HepG2 (cell line): Measurements from ENCODE around the gene KAZN. TPM values are rescaled to one million over a fixed set of nuclear protein-coding genes. Genes with fewer than 3 reads are reported as not detected.

Experiments used
- AFF4 ChIP-seq: sonication (generic); formaldehyde crosslinking; IDR thresholded peaks from 2 replicates; pipeline ENCODE4 v1.4.0; 2020; ENCODE audit warnings: missing genetic modification reagents
- DPF2 ChIP-seq: sonication (generic); formaldehyde crosslinking; IDR thresholded peaks from 2 replicates; pipeline ENCODE4 v1.4.0; 2020; ENCODE audit warnings: mild to moderate bottlenecking, low read depth, missing genetic modification reagents, borderline replicate concordance
- ELF1 ChIP-seq: sonication (generic); formaldehyde crosslinking; IDR thresholded peaks from 2 replicates; pipeline ENCODE4 v1.4.0; 2020; ENCODE audit warnings: missing genetic modification reagents
- FLYWCH1 ChIP-seq: sonication (generic); formaldehyde crosslinking; IDR thresholded peaks from 2 replicates; pipeline ENCODE4 v1.8.1; 2023; ENCODE audit warnings: mild to moderate bottlenecking, missing genetic modification reagents
- IKZF1 ChIP-seq: fragments of 450-650 bp; IDR thresholded peaks from 2 replicates; pipeline ENCODE4 v1.7.1; 2016
- IKZF4 ChIP-seq: sonication (generic); formaldehyde crosslinking; IDR thresholded peaks from 2 replicates; pipeline ENCODE4 v1.5.1; 2020; ENCODE audit warnings: borderline replicate concordance, mild to moderate bottlenecking, low read depth, missing genetic modification reagents; ENCODE audit errors: not compliant biosample characterization
- IRF2 ChIP-seq: IDR thresholded peaks from 2 replicates; pipeline ENCODE4 v1.6.1; 2018; ENCODE audit warnings: missing genetic modification reagents, missing compliant biosample characterization
- KDM2A ChIP-seq: sonication (generic); formaldehyde crosslinking; IDR thresholded peaks from 2 replicates; pipeline ENCODE4 v1.4.0; 2020; ENCODE audit warnings: low read depth, missing genetic modification reagents, borderline replicate concordance
- MBNL3 ChIP-seq: fragments of 250-450 bp; sonication (Bioruptor Pico); conservative IDR thresholded peaks from 2 replicates; pipeline ENCODE4 v1.8.0; 2022; ENCODE audit warnings: mild to moderate bottlenecking, inconsistent platforms
- PAXIP1 ChIP-seq: sonication (generic); formaldehyde crosslinking; conservative IDR thresholded peaks from 2 replicates; pipeline ENCODE4 v1.4.0; 2020; ENCODE audit warnings: mild to moderate bottlenecking, missing genetic modification reagents, moderate library complexity
- PHF5A ChIP-seq: IDR thresholded peaks from one replicate; pipeline ENCODE4 v1.6.1; 2018; ENCODE audit warnings: low read depth, missing genetic modification reagents; ENCODE audit not compliant: unreplicated experiment
- SMAD1 ChIP-seq: sonication (generic); formaldehyde crosslinking; IDR thresholded peaks from 2 replicates; pipeline ENCODE4 v1.4.0; 2020; ENCODE audit warnings: missing genetic modification reagents, low read depth, mild to moderate bottlenecking, borderline replicate concordance
- TGIF2 ChIP-seq: IDR thresholded peaks from 2 replicates; pipeline ENCODE4 v1.6.1; 2016; ENCODE audit warnings: control low read depth, missing compliant biosample characterization
- ZBTB42 ChIP-seq: sonication (generic); formaldehyde crosslinking; IDR thresholded peaks from 2 replicates; pipeline ENCODE4 v1.5.0; 2020; ENCODE audit warnings: mild to moderate bottlenecking, missing genetic modification reagents
- ZFYVE20 ChIP-seq: sonication (generic); formaldehyde crosslinking; IDR thresholded peaks from 2 replicates; pipeline ENCODE4 v1.8.0; 2023; ENCODE audit warnings: low read depth, mild to moderate bottlenecking, moderate library complexity, missing genetic modification reagents, borderline replicate concordance
- ZMYM3 ChIP-seq: sonication (generic); formaldehyde crosslinking; IDR thresholded peaks from 2 replicates; pipeline ENCODE4 v1.5.1; 2020; ENCODE audit warnings: mild to moderate bottlenecking, missing genetic modification reagents
- ZNF337 ChIP-seq: sonication (generic); formaldehyde crosslinking; IDR thresholded peaks from 2 replicates; pipeline ENCODE4 v1.5.1; 2020; ENCODE audit warnings: missing genetic modification reagents, low read depth, mild to moderate bottlenecking, borderline replicate concordance
- ZNF350 ChIP-seq: sonication (generic); formaldehyde crosslinking; IDR thresholded peaks from 2 replicates; pipeline ENCODE4 v1.4.0; 2020; ENCODE audit warnings: mild to moderate bottlenecking, low read depth, missing genetic modification reagents, borderline replicate concordance
- ZNF761 ChIP-seq: sonication (generic); formaldehyde crosslinking; conservative IDR thresholded peaks from 2 replicates; pipeline ENCODE4 v1.4.0; 2020; ENCODE audit warnings: mild to moderate bottlenecking, missing genetic modification reagents
- ZNF768 ChIP-seq: sonication (generic); formaldehyde crosslinking; IDR thresholded peaks from 2 replicates; pipeline ENCODE4 v1.4.0; 2020; ENCODE audit warnings: missing genetic modification reagents
- ZNF780A ChIP-seq: sonication (generic); formaldehyde crosslinking; IDR thresholded peaks from 2 replicates; pipeline ENCODE4 v1.8.0; 2022; ENCODE audit warnings: mild to moderate bottlenecking, missing genetic modification reagents, moderate library complexity
- ZNF788 ChIP-seq: sonication (generic); formaldehyde crosslinking; IDR thresholded peaks from 2 replicates; pipeline ENCODE4 v1.5.0; 2020; ENCODE audit warnings: mild to moderate bottlenecking, missing genetic modification reagents, borderline replicate concordance
- polyA plus RNA-seq, 8 experiments: library from polyadenylated mRNA; depleted of rRNA in 3 of 8; stranded (reverse) in 7 of 8; unstranded in 1 of 8; fragments of >200 nt; fragmentation: Illumina TruSeq in 4 of 8; extraction: Trizol in 4 of 8; gene quantifications; 2 replicates each; pipeline versions ENCODE4 v1.2.1 to v1.2.3, GENCODE V29; 2011 to 2016; ENCODE audit warnings: low read depth in 4 of 8, missing spikeins in 1 of 8, mixed read lengths in 1 of 8; ENCODE audit not compliant: insufficient read depth in 1 of 8
- total RNA-seq, 5 experiments: library from RNA; depleted of rRNA; stranded (reverse); fragments of >200 nt; fragmentation: Illumina TruSeq; extraction: Trizol; gene quantifications; 2 replicates each; pipeline ENCODE4 v1.2.3, GENCODE V29; 2016; ENCODE audit warnings: low read depth in 1 of 5
- TF ChIP-seq, protein P1 (sequence below): IDR thresholded peaks from 2 replicates; pipeline ENCODE4 v1.6.1; 2016; ENCODE audit warnings: low read depth, borderline replicate concordance

The KAZN gene
- total and polyA plus RNA-seq, 2 of the 13 experiments (the other 11 are each of a cell fraction or from before 2014, with no cell fraction given): 10.4 to 13.5 TPM

DNA sequence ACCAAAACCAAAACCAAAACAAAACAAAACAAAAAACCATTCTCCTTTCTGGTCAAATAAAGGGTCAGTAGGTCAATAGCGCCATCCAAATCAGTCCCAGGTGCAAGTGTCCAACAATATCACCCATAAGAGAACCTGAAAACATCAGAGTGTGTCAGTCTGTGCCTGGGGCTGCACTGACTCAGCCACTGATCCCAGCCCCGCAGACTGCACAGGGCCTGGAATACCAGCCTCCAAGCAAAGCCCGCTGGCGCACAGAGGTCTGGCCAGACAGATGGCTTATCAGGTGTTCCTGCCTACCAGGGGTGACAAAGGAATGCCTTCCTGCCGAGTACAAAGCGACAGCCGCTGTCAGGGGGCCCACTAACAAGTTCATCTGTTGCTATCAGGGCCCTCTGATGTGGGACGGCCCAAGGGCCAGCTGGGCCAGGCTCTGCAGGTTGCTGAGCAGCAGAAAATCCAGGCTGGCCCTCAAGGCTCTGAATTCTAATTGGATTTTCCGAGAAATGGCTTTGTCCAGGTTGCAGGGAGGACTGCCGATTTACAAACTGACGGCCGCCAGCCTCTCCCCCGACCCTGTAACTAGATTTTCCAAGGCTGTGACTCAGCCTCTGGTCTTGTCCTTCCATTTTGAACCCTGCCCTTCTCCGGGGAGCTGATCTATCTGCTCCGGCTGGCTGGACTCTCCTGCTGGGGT is 541.3 kb downstream of the KAZN start (continued):
- TF ChIP-seq AFF4 (CRISPR knock-in tag): no peak
- no peak for TF ChIP-seq SMAD1 (CRISPR knock-in tag)
- TF ChIP-seq KDM2A (CRISPR knock-in tag): peak; percentile 50; the same call in 1 of the 2 replicates
- TF ChIP-seq ZNF350 (CRISPR knock-in tag): peak; percentile 43; the same call in 1 of the 2 replicates
- TF ChIP-seq ZNF761 (CRISPR knock-in tag): peak; percentile 92
- peak; percentile 86; the same call in 1 of the 2 replicates for TF ChIP-seq ZNF788
- TF ChIP-seq ZMYM3 (CRISPR knock-in tag): peak; percentile 83
- TF ChIP-seq IKZF4: no peak
- no peak for TF ChIP-seq FLYWCH1 (CRISPR knock-in tag)
- TF ChIP-seq ELF1 (CRISPR knock-in tag): 0 out of 2 replicates have a peak, but pooled peaks have one; percentile 32
- peak; percentile 47; the same call in 1 of the 2 replicates for TF ChIP-seq IRF2 (CRISPR knock-in tag)
- TF ChIP-seq MBNL3 (CRISPR knock-in tag): no peak
- no peak for TF ChIP-seq IKZF1
- TF ChIP-seq ZNF780A (CRISPR knock-in tag): no peak
- peak; percentile 66; the same call in 1 of the 2 replicates for TF ChIP-seq ZNF768 (CRISPR knock-in tag)
- no peak for TF ChIP-seq ZFYVE20
- TF ChIP-seq PHF5A (CRISPR knock-in tag): no peak
- TF ChIP-seq TGIF2: peak; percentile 93
- TF ChIP-seq ZNF337: no peak
- peak; percentile 49; the same call in 1 of the 2 replicates for TF ChIP-seq ZBTB42 (CRISPR knock-in tag)
- TF ChIP-seq PAXIP1 (CRISPR knock-in tag): peak; percentile 87
- TF ChIP-seq DPF2 (CRISPR knock-in tag): peak; percentile 64; the same call in 1 of the 2 replicates
- TF ChIP-seq, protein P1, sequence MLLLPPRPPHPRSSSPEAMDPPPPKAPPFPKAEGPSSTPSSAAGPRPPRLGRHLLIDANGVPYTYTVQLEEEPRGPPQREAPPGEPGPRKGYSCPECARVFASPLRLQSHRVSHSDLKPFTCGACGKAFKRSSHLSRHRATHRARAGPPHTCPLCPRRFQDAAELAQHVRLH (CRISPR knock-in tag): peak; percentile 45; the same call in 1 of the 2 replicates
